GM19099 (cell line): ENCODE results near the gene TOP3B.

Experiments
- POLR2A ChIP-seq: IDR thresholded peaks from 3 replicates; pipeline ENCODE4 v1.6.1; 2011; ENCODE audit warnings: low read depth; ENCODE audit not compliant: insufficient read length; ENCODE audit errors: extremely low read depth

Gene TOP3B

GRCh38 chr22:21995660-21996059 lies 13.1 kb upstream of the TOP3B start:
- TF ChIP-seq POLR2A: no peak

GRCh38 chr22:21994881-21995444 lies 12.4 kb upstream of the TOP3B start:
- TF ChIP-seq POLR2A: no peak

- TF ChIP-seq POLR2A: no peak
These were observed 10.1 kb upstream of the TOP3B start for GRCh38 chr22:21992593-21993237.

- no peak for TF ChIP-seq POLR2A
These were observed 9.2 kb upstream of the TOP3B start for GRCh38 chr22:21991774-21992173.

GRCh38 chr22:21991304-21991596 lies 8.7 kb upstream of the TOP3B start:
- no peak for TF ChIP-seq POLR2A

- TF ChIP-seq POLR2A: no peak
These were observed 8.1 kb upstream of the TOP3B start for GRCh38 chr22:21990445-21991303.

- TF ChIP-seq POLR2A: no peak
These were observed 6.5 kb upstream of the TOP3B start for GRCh38 chr22:21989049-21989448.

GRCh38 chr22:21985214-21985613 lies 2.6 kb upstream of the TOP3B start:
- no peak for TF ChIP-seq POLR2A

- TF ChIP-seq POLR2A: no peak
These were observed 2.2 kb upstream of the TOP3B start for GRCh38 chr22:21984793-21985192.

GRCh38 chr22:21981874-21982273 lies 713 bp downstream of the TOP3B start:
- TF ChIP-seq POLR2A: no peak

GRCh38 chr22:21980547-21980946 lies 2.0 kb downstream of the TOP3B start:
- TF ChIP-seq POLR2A: no peak

- TF ChIP-seq POLR2A: no peak
These were observed 3.8 kb downstream of the TOP3B start for GRCh38 chr22:21978564-21979386.

GRCh38 chr22:21977814-21978213 lies 4.8 kb downstream of the TOP3B start:
- TF ChIP-seq POLR2A: no peak

GRCh38 chr22:21975854-21976345 lies 6.7 kb downstream of the TOP3B start:
- no peak for TF ChIP-seq POLR2A

- TF ChIP-seq POLR2A: no peak
These were observed 7.3 kb downstream of the TOP3B start for GRCh38 chr22:21975273-21975672.
